Umbilical cord (tissue), 2 donors: Measurements from ENCODE around the gene PGAM2. TPM values are rescaled to one million over a fixed set of nuclear protein-coding genes. Genes with fewer than 3 reads are reported as not detected.

Experiments used
- DNase-seq: peaks from one replicate; pipeline ENCODE4 v3.0.0-alpha.2; 2015; ENCODE audit warnings: low spot score
- total RNA-seq: library from RNA; depleted of rRNA; stranded (reverse); fragments of >200 nt; gene quantifications from one replicate; pipeline ENCODE4 v1.2.3, GENCODE V29; 2014; ENCODE audit warnings: low replicate concordance; ENCODE audit not compliant: insufficient read depth

Gene PGAM2
- total RNA-seq, 1 donor from 2014 or later, result not detected

GRCh38 chr7:44067064-44067951 lies 1.9 kb upstream of the PGAM2 start:
- no peak for DNase-seq

GRCh38 chr7:44066494-44067063 lies 1.2 kb upstream of the PGAM2 start:
- no peak for DNase-seq

GRCh38 chr7:44066111-44066460 lies 719 bp upstream of the PGAM2 start:
- no peak for DNase-seq

GRCh38 chr7:44064791-44065430 lies 456 bp downstream of the PGAM2 start:
- no peak for DNase-seq

GRCh38 chr7:44063894-44064651 lies 1.3 kb downstream of the PGAM2 start:
- DNase-seq, result no peak

- DNase-seq, result no peak
Measured at GRCh38 chr7:44063547-44063893, 1.8 kb downstream of the PGAM2 start.

- no peak for DNase-seq
Measured at GRCh38 chr7:44062903-44063295, 2.5 kb downstream of the PGAM2 start.

- DNase-seq, result no peak
Measured at GRCh38 chr7:44062180-44062902, 3.0 kb downstream of the PGAM2 start.

GRCh38 chr7:44061645-44062179 lies 3.7 kb downstream of the PGAM2 start:
- DNase-seq, result no peak

GRCh38 chr7:44060948-44061644 lies 4.3 kb downstream of the PGAM2 start:
- no peak for DNase-seq

GRCh38 chr7:44060091-44060947 lies 5.0 kb downstream of the PGAM2 start:
- DNase-seq, result no peak

- no peak for DNase-seq
Measured at GRCh38 chr7:44059219-44060090, 5.9 kb downstream of the PGAM2 start.

- no peak for DNase-seq
Measured at GRCh38 chr7:44058759-44059218, 6.6 kb downstream of the PGAM2 start.

GRCh38 chr7:44057849-44058758 lies 7.3 kb downstream of the PGAM2 start:
- DNase-seq, result no peak

GRCh38 chr7:44057181-44057848 lies 8.1 kb downstream of the PGAM2 start:
- DNase-seq, result no peak

GRCh38 chr7:44056681-44057080 lies 8.7 kb downstream of the PGAM2 start:
- DNase-seq, result no peak
